Tibial nerve (tissue), 4 donors: ENCODE measurements around the gene BAMBI.

Experiments used
- EP300 ChIP-seq, 2 donors: sonication (generic); formaldehyde crosslinking; IDR thresholded peaks; one replicate each; pipeline ENCODE4 v1.6.1; 2017; ENCODE audit warnings: antibody characterized with exemption in 2 of 2, mild to moderate bottlenecking in 1 of 2
- POLR2A ChIP-seq, 2 donors: fragments of 450-650 bp; IDR thresholded peaks; one replicate each; pipeline ENCODE4 v1.6.1; 2017; ENCODE audit warnings: antibody characterized with exemption in 2 of 2, mild to moderate bottlenecking in 2 of 2, moderate library complexity in 2 of 2
- TF ChIP-seq, protein P1 (sequence below), 5 experiments: fragments of 200-600 bp in 3 of 5; fragments of 450-650 bp in 2 of 5; sonication (generic) in 3 of 5; IDR thresholded peaks; one replicate each; pipeline ENCODE4 v1.5.1; 2016 to 2019; ENCODE audit warnings: antibody characterized with exemption in 5 of 5, mild to moderate bottlenecking in 3 of 5, moderate library complexity in 2 of 5

- TF ChIP-seq, protein P1, sequence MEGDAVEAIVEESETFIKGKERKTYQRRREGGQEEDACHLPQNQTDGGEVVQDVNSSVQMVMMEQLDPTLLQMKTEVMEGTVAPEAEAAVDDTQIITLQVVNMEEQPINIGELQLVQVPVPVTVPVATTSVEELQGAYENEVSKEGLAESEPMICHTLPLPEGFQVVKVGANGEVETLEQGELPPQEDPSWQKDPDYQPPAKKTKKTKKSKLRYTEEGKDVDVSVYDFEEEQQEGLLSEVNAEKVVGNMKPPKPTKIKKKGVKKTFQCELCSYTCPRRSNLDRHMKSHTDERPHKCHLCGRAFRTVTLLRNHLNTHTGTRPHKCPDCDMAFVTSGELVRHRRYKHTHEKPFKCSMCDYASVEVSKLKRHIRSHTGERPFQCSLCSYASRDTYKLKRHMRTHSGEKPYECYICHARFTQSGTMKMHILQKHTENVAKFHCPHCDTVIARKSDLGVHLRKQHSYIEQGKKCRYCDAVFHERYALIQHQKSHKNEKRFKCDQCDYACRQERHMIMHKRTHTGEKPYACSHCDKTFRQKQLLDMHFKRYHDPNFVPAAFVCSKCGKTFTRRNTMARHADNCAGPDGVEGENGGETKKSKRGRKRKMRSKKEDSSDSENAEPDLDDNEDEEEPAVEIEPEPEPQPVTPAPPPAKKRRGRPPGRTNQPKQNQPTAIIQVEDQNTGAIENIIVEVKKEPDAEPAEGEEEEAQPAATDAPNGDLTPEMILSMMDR (IDR thresholded peaks at IDR 0.05), result no peak
- TF ChIP-seq POLR2A (IDR thresholded peaks at IDR 0.05), result no peak
- no peak for TF ChIP-seq EP300 (IDR thresholded peaks at IDR 0.05)
Observed at GRCh38 chr10:28714401-28715053, 37.2 kb downstream of the BAMBI start.
